Duodenal mucosa (tissue), 2 donors: ENCODE measurements around the gene HOXC13.

ENCODE experiments used
- H3K27ac ChIP-seq: one replicate; pipeline ENCODE4 v1.7.0; 2013; ENCODE audit warnings: low read depth, low read length
- H3K27me3 ChIP-seq, 2 donors: one replicate each; pipeline ENCODE4 v1.7.0; 2013; ENCODE audit warnings: low read length in 2 of 2, control low read depth in 1 of 2; ENCODE audit not compliant: insufficient read depth in 2 of 2, control insufficient read depth in 1 of 2
- H3K36me3 ChIP-seq, 2 donors: one replicate each; pipeline ENCODE4 v1.7.0; 2013; ENCODE audit warnings: low read length in 2 of 2, control low read depth in 1 of 2; ENCODE audit not compliant: insufficient read depth in 2 of 2, control insufficient read depth in 1 of 2
- H3K4me1 ChIP-seq, 2 donors: one replicate each; pipeline ENCODE4 v1.7.0; 2013; ENCODE audit warnings: low read length in 2 of 2, control low read depth in 1 of 2; ENCODE audit not compliant: insufficient read depth in 2 of 2, control insufficient read depth in 1 of 2
- H3K4me3 ChIP-seq, 2 donors: one replicate each; pipeline ENCODE4 v1.7.0; 2013; ENCODE audit warnings: low read length in 2 of 2, low read depth in 1 of 2
- H3K9ac ChIP-seq, 2 donors: one replicate each; pipeline ENCODE4 v1.7.0; 2013; ENCODE audit warnings: low read length in 2 of 2, low read depth in 1 of 2
- H3K9me3 ChIP-seq, 2 donors: one replicate each; pipeline ENCODE4 v1.7.0; 2013; ENCODE audit warnings: low read length in 2 of 2, control low read depth in 1 of 2; ENCODE audit not compliant: control insufficient read depth in 1 of 2

HOXC13 gene

DNA sequence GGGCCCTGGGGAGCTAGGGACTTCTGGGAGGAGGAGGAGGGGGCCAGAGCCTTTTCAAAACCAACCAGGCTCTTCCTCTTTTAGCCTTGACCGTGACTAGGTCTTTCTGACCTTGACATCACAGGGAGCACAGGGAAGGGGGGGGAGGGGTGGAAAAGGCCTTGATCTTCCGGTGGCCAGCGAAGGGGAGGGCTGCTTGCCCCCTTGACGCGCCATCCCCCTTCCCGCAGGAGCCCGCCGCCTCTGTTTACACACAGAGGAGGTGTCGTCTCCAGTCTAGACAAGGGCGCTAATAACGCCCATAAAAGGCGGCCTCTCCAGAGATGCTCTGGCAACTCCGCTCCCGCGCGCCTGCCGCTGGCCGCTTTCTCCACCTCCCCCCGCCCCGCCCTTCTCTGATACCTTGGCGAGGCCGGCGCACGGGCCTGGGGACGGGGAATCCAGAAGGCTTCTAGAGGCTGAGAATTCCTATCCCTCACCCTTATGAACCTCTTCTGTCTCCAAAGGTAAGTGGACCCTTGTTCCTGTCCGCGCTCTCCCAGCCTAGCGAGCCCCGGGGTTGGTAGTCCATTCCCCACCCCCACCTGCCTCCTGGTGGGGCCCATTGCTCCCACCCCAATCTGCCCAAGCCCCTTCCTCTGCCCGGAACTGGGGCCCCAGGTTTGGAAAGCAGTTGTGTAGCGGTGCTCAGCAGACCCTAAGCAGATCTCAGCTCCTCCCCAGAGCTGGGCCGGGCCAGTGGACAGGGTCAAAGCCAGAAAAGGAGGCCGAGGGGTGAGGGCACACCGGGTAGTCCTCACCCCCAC, 11.2 kb downstream of the HOXC13 start:
- peaks cover 0 to 2% of the 10 kb centered on the region in 2 donors for H3K4me1 ChIP-seq
- no peak overlapping the region for H3K27ac ChIP-seq
- no peak overlapping the region for H3K4me3 ChIP-seq
- H3K27me3 ChIP-seq: peaks cover 96 to 97% of the 10 kb centered on the region in 2 donors
- no peak overlapping the region for H3K9ac ChIP-seq
- no peaks in the 10 kb centered on the region for H3K9me3 ChIP-seq
- no peaks in the 10 kb centered on the region for H3K36me3 ChIP-seq

DNA sequence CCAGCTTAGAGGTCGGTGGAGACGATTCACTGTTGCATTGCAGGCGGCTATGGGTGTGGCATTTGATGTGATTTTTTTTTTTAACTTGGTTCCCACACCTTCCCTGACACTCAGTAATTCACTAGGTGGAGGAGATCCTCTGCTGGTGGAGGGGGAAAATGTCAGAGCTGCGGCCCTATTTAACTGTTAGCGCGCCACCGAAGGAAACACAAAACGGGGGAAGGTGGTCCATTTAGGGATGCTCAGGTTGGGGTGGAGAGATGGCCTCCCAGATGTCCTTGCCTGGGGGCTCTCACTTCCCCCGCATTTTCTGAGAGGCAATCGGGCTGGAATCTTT, 11.8 kb downstream of the HOXC13 start:
- H3K27ac ChIP-seq: no peak overlapping the region
- H3K4me1 ChIP-seq: peaks cover 0 to 3% of the 10 kb centered on the region in 2 donors
- H3K36me3 ChIP-seq: no peaks in the 10 kb centered on the region
- H3K27me3 ChIP-seq: peaks cover 96% of the 10 kb centered on the region in 2 donors
- no peak overlapping the region for H3K4me3 ChIP-seq
- H3K9ac ChIP-seq: no peak overlapping the region
- no peaks in the 10 kb centered on the region for H3K9me3 ChIP-seq

DNA sequence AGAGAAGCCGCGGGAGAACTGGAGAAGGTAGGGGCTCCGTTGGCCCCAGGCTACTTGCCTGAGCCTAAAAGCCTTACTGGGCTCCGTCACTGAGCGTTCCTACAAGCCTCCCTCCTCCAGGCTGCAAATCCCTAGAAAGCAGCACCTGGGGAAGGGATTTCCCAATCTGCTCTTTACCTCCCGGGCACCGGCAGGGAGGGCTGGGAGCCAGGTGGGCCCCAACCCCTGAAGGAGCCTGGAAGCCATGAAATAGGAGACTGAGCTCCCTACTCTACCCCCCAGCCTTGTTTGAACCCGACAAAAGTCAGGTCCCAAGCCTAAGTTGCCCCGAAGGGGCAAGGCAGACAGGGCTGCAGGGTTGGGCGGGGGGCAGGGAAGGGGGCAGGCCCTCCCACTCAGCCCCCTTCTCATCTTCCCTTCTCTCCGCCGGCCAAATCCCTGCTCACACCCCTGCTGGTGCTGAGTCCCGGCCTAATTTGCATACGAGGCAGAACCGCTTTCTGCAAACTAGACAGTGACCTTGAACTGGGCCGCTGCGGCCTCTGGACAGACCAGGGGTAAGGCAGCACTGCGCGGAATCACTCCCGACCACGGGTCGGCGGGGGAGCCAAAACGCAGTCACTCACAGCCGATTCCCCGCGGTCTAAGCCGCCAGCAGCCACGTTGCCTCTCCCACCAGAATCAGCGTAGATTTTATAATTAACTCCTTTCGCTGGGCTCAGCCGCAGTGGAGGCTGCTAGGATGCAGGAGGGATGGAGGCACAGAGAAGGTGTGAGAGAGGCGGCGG, 12.4 kb downstream of the HOXC13 start:
- Histone ChIP-seq H3K4me3 (no peak overlapping the region), H3K9ac (no peak overlapping the region), H3K36me3 (no peaks in the 10 kb centered on the region), H3K4me1 (peaks cover 0 to 3% of the 10 kb centered on the region in 2 donors), H3K9me3 (no peaks in the 10 kb centered on the region), H3K27ac (no peak overlapping the region), H3K27me3 (peaks cover 96% of the 10 kb centered on the region in 2 donors)

DNA sequence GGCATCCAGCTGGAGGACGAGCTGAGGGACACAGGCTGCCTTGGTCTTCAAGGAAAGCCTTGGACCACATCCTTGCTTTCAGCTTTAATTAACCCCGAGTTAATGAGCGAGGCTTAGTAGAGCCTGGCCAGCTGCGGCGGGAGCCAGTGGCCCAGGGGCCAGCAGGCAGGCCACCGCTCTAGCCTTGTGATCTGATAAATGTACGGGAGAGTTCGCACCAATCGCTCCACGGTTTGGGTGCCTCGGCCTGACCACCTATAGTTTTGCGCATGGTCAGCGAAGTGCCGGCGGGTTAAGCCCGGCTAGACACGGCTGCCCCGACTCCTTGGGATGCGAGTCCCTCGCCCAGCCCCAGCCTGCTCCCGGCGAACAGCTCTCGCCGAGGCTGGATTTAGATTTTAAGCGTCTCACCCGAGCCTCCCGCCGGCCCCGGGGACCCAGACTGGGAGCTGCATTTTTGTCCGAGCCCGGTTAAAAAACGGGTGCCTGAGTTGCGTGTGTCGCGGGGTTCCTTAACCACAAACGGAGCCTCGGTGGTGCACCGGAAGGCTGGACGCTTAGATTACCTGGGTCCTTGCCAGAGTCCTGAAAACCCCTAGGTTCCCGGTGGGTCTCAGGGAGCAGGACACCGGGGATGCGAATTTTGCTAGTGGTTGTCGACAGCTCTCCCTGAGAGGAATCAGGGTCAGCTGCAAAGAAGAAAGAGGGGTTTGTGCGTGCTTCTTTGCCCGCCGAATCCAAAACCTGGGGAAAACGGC, 13.1 kb downstream of the HOXC13 start:
- Histone ChIP-seq H3K4me3 (no peak overlapping the region), H3K36me3 (no peaks in the 10 kb centered on the region), H3K27me3 (peaks cover 96% of the 10 kb centered on the region in 2 donors), H3K9me3 (no peaks in the 10 kb centered on the region), H3K27ac (no peak overlapping the region), H3K9ac (no peak overlapping the region), H3K4me1 (peaks cover 0 to 3% of the 10 kb centered on the region in 2 donors)

DNA sequence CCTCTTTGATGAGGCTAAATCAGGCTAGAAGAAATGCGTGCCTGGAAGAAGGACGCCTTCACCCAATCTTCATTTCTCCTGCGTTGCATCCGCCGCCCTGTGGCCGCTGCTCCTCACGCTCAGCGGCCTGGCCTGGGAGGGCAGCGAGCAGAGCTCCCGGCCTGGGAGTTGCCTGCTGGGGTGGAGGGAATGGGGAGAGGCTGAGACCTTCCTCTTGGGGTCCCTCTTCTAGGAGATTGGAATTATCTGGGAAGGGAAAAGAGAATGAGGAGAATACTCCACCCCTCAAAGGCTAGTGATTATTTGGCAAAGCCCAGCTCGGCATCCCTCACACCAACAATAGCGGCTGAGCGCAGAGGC, 13.7 kb downstream of the HOXC13 start:
- H3K4me1 ChIP-seq: peaks cover 0 to 3% of the 10 kb centered on the region in 2 donors
- H3K36me3 ChIP-seq: no peaks in the 10 kb centered on the region
- no peak overlapping the region for H3K4me3 ChIP-seq
- H3K9ac ChIP-seq: no peak overlapping the region
- peaks cover 97% of the 10 kb centered on the region in 2 donors for H3K27me3 ChIP-seq
- H3K27ac ChIP-seq: no peak overlapping the region
- H3K9me3 ChIP-seq: no peaks in the 10 kb centered on the region

DNA sequence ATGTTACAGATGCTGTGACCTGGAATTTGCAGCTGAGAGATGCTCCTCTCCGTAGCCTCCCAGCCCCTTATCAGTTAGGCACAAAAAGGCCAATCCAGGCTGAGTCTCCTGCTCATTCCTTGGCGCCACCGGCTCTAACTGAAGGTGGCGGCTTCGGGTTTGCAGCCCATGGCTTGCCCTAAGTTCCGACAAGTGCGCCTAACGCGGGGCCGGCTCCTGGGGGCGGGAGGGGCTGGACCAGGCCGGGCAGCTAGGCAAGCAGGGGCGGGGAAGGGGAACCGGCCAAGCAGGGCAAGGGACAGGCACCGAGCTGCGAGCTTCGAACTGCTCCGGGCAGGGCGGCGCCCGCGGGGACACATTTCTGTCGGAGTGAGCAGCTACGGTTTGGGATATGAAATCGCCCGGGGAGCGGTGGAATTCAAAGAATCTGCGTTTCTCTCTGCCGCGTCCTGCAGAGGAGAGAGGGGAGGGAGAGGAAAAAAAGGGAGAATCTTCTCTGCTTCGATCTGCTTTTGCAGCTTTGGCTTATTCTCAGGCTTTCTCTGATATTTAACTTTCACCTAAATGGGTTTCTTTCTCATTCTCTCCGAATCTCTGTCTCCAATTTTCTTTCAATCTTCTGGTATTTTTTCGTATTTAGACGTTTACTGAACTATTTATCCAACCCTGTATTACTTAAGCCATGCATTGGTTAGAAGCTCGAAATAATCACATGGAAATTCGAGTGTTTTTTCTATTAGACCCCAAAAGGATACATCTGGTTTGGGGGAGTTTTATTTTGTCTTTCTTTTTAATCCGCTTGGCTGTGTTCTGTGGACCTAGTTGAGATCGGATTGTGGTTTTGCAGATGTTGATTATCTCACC, 14.5 kb downstream of the HOXC13 start:
- H3K4me1 ChIP-seq: peaks cover 0 to 3% of the 10 kb centered on the region in 2 donors
- no peak overlapping the region for H3K4me3 ChIP-seq
- H3K9me3 ChIP-seq: no peaks in the 10 kb centered on the region
- no peak overlapping the region for H3K9ac ChIP-seq
- H3K27me3 ChIP-seq: peaks cover 97 to 98% of the 10 kb centered on the region in 2 donors
- H3K36me3 ChIP-seq: no peaks in the 10 kb centered on the region
- no peak overlapping the region for H3K27ac ChIP-seq

DNA sequence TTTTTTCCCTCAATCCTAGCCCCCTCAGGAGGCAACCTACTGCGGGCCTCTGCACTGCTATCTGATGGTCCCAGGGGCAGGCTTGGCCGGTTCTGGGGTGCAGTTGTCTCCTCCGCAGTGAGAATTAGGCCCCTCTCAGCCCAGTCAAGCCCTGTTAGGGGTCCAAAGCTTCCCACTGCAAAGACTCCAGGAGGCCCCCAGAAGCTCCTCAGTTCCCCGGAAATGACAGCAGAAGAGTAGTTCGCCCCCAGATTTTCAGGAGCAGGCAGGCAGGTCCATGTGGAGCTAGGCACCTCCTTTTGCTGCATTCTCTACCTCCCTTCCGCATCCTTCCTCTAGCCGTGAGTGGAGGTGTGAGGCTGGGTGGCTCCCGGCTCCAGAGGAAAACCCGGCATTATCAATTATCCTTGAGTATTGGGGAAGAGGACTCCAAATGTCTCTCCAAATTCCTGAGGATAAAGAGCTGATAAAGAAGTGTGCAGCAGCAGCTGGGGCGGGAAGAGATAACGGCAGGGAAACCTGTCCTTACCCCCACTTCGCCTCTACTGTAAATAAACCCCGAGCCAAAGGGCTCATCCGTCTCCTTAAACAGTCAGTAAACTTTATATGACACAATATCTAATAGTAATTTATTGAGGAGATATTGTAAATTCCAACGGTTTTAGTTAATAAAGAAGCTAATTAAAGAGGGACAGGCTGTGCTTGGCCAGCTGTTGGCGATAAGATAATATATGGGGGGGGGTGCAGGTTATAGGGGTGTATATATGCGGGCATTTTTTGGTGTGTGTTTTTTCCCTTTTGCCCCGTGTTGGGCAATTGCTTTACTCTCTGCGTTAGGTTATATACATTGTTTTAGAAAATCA, 15.4 kb downstream of the HOXC13 start:
- peaks cover 96 to 99% of the 10 kb centered on the region in 2 donors for H3K27me3 ChIP-seq
- H3K9me3 ChIP-seq: no peaks in the 10 kb centered on the region
- no peak overlapping the region for H3K27ac ChIP-seq
- H3K9ac ChIP-seq: no peak overlapping the region
- peaks cover 0 to 3% of the 10 kb centered on the region in 2 donors for H3K4me1 ChIP-seq
- no peaks in the 10 kb centered on the region for H3K36me3 ChIP-seq
- H3K4me3 ChIP-seq: no peak overlapping the region

DNA sequence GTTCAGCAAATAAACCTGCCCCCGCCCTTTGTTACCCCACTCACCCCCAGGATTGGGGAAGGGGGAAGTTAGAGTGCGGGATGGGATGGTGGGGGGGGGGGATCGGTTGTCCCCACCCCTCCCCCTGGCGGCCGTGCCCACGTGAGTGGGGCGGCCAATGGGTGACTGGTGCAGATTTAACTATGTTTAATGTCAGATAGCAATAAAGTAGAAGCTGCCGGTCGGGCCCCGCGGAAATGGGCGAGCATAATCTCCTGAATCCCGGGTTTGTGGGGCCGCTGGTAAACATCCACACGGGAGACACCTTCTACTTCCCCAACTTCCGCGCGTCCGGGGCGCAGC, 16.0 kb downstream of the HOXC13 start, which contains the start of gene HOXC12:
Gene HOXC12 (plus strand): TSS at position 210 of the 342 bp plus-strand sequence. CDS start 27 bp downstream, at position 237.
- Histone ChIP-seq H3K4me1 (peaks cover 0 to 3% of the 10 kb centered on the region in 2 donors), H3K27me3 (peaks cover 96 to 99% of the 10 kb centered on the region in 2 donors), H3K36me3 (no peaks in the 10 kb centered on the region), H3K4me3 (no peak within 1 kb of the TSS), H3K9me3 (no peaks in the 10 kb centered on the region), H3K27ac (no peak within 1 kb of the TSS), H3K9ac (no peak within 1 kb of the TSS)
